ENCODE measurements around the gene FGD4. TPM values are rescaled to one million over a fixed set of nuclear protein-coding genes. Genes with fewer than 3 reads are reported as not detected.

Gene FGD4
- 26.3 and 35.2 TPM in 2 replicates for total RNA-seq

GRCh38 chr12:32399370-32400113 is at the start of gene FGD4:
TSS of gene FGD4 (plus strand) at chr12:32399558.

GRCh38 chr12:32679091-32679919 is 279.9 kb downstream of the FGD4 start, which contains the start of gene DNM1L:
TSS of gene DNM1L (plus strand) at chr12:32679301. CDS start at chr12:32679364, 63 bp downstream.

